ENCODE measurements around the gene DNPH1. TPM values are rescaled to one million over a fixed set of nuclear protein-coding genes. Genes with fewer than 3 reads are reported as not detected.

DNPH1 gene
- total RNA-seq, 4 donors from 2014 or later: 23.4 to 68.4 (median 33.2) TPM

GRCh38 chr6:43205849-43206248 lies 23.4 kb downstream of the DNPH1 start:
- Histone ChIP-seq H3K27me3 (no peaks in the 10 kb centered on the region), H3K4me1 (no peaks in the 10 kb centered on the region), H3K9me3 (no peaks in the 10 kb centered on the region), H3K27ac (no peak overlapping the region), H3K36me3 (no peaks in the 10 kb centered on the region), H3K4me3 (no peak overlapping the region)
- intact Hi-C loops (cut with DNase I; ENCODE audit: low total_unique reads): no loop called here
- no peak for DNase-seq
- TF ChIP-seq POLR2A (IDR thresholded peaks at IDR 0.05): no peak
- TF ChIP-seq CTCF (IDR thresholded peaks at IDR 0.05): no peak

GRCh38 chr6:43204271-43205105 lies 24.8 kb downstream of the DNPH1 start:
- H3K4me3 ChIP-seq: no peak overlapping the region
- DNase-seq: no peak
- no peaks in the 10 kb centered on the region for H3K9me3 ChIP-seq
- intact Hi-C loops (cut with DNase I; ENCODE audit: low total_unique reads): no loop called here
- no peaks in the 10 kb centered on the region for H3K27me3 ChIP-seq
- H3K36me3 ChIP-seq: no peaks in the 10 kb centered on the region
- H3K27ac ChIP-seq: no peak overlapping the region
- no peaks in the 10 kb centered on the region for H3K4me1 ChIP-seq
- TF ChIP-seq POLR2A (IDR thresholded peaks at IDR 0.05): no peak
- no peak for TF ChIP-seq CTCF (IDR thresholded peaks at IDR 0.05)

- H3K27ac ChIP-seq: no peak overlapping the region
- no peaks in the 10 kb centered on the region for H3K36me3 ChIP-seq
- intact Hi-C loops (cut with DNase I; ENCODE audit: low total_unique reads): no loop called here
- DNase-seq: no peak
- no peaks in the 10 kb centered on the region for H3K4me1 ChIP-seq
- no peak overlapping the region for H3K4me3 ChIP-seq
- no peaks in the 10 kb centered on the region for H3K9me3 ChIP-seq
- TF ChIP-seq POLR2A (IDR thresholded peaks at IDR 0.05): no peak
- H3K27me3 ChIP-seq: no peaks in the 10 kb centered on the region
Observed at GRCh38 chr6:43203718-43204095, 25.6 kb downstream of the DNPH1 start.

GRCh38 chr6:43203029-43203717 lies 26.1 kb downstream of the DNPH1 start:
- intact Hi-C loops (cut with DNase I; ENCODE audit: low total_unique reads): no loop called here
- TF ChIP-seq CTCF (IDR thresholded peaks at IDR 0.05) (no peak), POLR2A (IDR thresholded peaks at IDR 0.05) (no peak)
- H3K9me3 ChIP-seq: no peaks in the 10 kb centered on the region
- H3K36me3 ChIP-seq: no peaks in the 10 kb centered on the region
- H3K27me3 ChIP-seq: no peaks in the 10 kb centered on the region
- no peak overlapping the region for H3K4me3 ChIP-seq
- H3K27ac ChIP-seq: no peak overlapping the region
- H3K4me1 ChIP-seq: no peaks in the 10 kb centered on the region
- DNase-seq: no peak

GRCh38 chr6:43202451-43202850 lies 26.8 kb downstream of the DNPH1 start:
- Histone ChIP-seq H3K36me3 (no peaks in the 10 kb centered on the region), H3K27me3 (no peaks in the 10 kb centered on the region), H3K27ac (no peak overlapping the region), H3K4me3 (no peak overlapping the region), H3K4me1 (no peaks in the 10 kb centered on the region), H3K9me3 (no peaks in the 10 kb centered on the region)
- TF ChIP-seq CTCF (IDR thresholded peaks at IDR 0.05): no peak
- no peak for TF ChIP-seq POLR2A (IDR thresholded peaks at IDR 0.05)
- intact Hi-C loops (cut with DNase I; ENCODE audit: low total_unique reads): no loop called here
- DNase-seq: no peak

All from uterus (tissue), 4 donors.